ENCODE data around the gene PTPRM.

The PTPRM gene

DNA sequence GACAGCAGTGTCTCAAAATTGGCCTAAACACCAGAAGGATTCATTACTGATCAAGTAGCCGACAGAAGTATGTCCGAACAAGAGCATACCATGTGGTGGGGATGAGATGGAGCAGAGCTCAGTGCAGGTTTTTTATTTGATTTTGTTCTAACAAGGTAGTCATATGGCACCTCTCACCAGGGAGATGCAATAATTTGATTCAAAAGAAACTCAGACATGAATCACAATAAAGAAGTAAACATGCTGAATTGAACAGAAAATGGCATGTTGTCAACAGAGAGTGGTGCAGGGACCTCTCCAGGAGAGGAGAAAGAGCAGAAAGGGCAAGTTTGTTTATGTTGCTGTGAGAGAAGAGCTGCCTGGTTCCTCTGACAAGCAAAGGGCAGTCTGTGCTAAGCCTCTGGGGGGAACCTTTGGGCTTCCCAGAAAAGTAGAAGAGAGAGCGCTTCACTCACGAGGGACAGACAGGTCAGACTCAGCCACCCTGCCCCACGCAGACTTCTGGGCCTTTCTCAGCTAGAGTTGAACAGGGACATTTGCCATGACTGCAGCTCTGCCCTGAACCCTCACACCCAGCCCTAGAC lies 690.8 kb downstream of the PTPRM start:
- FAIRE-seq, result no peak

DNA sequence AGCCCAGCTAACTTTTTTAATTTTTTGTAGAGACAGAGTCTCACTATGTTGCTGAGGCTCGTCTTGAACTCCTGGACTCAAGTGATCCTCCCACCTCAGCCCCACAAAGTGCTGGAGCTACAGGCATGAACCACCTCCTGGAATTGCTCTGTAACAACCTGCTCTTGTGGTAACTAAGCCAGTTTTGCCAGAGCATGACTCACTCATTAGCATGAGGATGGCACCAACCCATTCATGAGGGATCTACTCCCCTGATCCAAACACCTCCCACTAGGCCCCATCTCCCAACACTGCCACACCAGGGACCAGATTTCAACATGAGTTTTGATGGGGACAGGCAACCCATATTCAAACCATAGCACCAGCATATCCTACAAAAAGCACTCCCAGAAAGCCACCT lies 693.2 kb downstream of the PTPRM start:
- FAIRE-seq, result no peak

DNA sequence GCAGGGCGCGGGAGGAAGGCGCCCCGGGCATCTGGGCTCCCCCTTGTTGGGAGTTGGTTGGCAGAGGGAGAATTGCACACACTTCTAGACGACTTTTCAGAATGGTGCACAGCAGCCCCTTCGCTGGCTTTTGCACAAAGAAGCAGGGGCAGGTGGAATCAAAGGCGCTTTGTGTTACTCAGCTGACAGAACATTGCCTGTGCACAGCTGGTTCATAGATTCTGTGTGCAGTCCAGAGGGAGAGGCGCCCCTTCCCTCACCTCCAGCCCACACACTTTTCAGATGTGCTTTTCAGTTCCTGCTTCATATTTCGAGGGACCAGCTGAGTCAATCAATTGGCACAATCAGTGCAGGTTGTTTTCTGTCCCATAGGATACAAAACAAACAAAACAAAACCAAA lies 693.7 kb downstream of the PTPRM start:
- FAIRE-seq, result no peak

DNA sequence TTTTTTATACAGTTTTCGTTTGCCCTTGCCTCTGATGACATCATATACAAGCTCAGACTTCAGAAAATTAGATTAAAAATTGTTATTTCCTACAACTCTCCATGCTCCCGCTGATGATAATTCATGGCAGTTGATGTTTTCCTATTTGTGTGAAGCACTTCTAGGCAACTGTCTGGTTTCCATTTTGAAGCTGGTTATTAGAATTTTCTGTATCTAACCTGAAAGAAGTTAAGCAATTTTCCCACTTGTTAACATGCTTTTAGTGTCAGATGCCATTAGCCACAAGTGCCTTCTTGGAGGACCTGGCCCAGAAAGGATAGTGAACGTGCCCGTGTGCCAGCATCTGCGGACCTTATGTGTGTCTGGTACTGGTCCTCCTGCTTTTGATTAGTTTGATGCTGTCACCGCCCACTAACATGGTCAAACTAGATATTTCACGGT lies 694.6 kb downstream of the PTPRM start:
- FAIRE-seq, result no peak

DNA sequence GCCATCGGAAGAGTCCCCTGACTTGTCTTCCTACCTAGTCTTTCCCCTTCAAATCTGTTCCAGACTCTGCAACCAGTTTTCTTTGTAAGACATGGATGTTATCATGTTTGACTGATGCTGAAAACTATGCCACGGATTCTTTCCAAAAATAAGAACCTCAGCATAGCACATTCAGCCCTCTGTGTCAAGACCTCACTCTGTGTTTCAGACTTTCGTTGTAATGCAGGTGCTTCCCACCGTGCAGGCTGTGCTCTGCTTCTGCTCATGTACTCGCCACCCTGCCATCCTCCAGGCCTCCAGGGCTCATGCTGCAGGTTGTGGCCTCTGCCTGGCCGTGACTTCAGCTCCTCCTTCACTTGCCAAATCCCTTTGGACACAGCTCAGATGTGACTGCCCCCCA lies 695.1 kb downstream of the PTPRM start:
- FAIRE-seq, result no peak

DNA sequence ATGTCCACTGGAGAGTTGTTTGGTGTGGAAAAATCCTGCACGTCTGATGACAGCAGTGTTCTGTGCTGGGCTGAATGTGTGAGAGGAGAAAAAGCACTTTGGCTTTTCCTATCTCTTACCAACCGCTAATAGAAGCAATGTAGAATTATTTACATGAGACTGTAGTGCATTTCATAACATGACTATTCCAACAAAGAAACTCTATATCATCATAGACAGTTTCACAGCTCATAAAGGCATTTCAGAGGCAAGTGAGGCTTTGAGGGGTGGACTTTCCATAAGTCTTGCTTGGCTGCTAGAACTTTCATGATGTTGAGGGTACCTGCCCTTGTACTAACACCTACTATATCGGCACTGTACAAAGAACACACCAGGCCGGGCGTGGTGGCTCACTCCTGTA lies 697.0 kb downstream of the PTPRM start:
- no peak for FAIRE-seq

DNA sequence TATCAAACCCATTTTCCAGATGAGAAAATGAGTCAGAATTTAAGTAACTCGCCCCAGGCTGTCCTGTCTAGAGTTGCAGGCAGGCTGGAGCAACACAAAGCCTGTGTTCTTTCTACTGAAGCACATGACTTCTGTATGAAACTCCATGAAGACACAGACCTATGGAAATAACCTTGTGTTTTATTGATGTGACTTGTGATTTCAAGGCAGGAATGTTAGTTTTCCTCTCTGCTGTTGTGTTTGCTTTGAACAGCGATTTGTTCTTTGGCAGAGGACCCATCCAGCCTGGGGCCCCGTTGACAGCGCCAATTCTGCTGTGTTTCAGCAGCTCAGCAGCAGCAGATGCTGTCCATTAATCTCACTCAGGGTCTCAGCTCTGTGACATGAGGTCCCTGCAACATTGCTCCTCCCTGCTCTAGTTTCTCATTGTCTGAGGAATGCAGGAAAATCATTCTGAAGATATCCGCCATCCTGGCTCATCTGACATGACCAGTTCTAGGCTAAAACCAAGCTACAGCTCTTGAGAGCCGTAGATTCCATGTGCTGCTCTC lies 697.8 kb downstream of the PTPRM start:
- FAIRE-seq, result no peak

DNA sequence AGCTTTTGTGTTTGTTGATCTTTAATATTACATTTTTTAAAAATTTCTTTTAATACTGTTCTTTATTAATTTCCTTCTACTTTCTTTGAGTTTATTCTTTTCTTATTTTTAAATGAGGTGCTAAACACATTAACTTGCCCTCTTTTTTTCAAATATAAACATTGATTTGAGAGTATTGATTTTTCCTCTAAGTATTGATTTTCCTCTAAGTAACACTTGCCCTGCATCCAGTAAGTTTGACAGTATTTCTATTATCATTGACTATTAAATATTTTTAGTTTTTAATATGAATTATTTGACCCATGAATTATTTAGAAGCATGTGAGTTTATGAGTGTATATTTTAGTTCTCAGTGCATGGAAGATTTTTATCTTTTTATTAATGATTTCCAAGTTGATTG lies 705.1 kb downstream of the PTPRM start:
- peak; percentile 71 for FAIRE-seq

DNA sequence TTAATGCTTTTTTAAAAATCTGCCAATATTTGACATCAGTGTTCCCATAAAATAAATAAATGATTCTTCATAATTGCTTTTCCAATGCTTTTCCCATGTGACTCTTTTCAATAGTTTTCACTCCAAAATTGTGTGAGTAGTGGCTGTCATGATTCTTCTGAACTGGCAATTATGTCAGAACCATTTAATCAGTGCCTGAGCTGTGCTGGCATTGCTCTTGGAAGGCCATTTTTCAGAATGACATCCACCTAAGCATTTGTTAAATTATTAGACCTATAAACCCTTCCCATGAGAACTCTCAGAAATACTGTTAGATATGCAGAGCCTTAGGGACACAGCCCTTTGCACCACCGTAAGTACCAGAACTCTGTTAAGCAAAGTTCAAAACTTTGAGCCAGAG lies 707.3 kb downstream of the PTPRM start:
- FAIRE-seq, result no peak

DNA sequence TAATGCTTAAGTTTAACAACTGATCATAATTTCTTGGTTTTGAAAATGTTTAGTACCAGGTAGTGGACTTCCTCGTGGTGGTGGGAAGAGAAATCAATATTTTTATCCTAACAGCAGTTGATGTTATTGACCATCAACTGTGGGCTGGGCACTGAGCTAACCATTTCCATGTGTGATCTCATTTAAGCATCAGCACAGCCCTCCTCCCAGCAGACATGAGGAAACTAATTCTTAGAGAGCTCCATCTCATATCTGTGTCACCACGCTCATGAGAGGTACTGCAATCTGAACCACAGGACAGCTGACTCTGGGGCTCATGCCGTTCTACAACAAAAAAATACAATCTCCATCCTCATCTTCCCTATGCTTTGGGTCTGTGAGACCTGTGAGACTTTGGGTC lies 709.3 kb downstream of the PTPRM start:
- FAIRE-seq, result no peak

DNA sequence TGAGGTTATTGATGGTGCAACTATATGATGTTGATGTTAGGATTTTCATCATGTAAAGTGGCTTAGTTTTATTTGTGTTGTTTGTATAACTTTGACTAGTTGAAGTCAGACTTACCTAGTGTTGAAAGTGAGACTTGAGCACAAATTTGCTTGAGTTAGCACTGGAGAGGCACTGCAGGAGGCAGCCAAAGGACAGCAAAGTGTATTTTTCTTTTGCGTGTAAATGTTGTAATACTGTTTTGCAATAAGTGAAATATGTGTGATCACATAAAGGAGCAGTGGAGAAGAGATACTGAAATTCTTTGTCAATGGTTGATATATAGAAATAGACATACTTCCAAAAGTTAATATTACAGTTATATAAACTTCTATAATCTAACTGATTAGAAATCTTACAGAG lies 710.2 kb downstream of the PTPRM start:
- FAIRE-seq, result no peak

DNA sequence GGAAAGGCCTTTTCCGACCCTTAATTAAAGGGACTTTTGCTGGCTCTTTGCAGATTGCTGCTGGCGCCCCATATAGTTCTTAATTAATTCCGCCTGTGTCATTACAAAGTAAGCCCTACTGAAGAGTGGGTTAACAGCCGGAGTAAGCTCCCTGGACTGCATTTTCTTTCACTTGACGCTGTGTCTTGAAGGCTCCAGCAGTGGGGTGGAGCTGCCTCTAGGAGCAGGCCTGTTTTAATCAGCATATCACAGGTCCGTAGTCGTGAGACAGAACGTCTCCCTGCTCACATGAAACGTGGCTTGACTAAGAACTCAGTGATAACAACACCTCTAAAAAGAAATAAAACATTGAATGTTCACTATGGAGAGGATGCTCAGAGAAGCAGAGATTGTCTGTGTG lies 712.2 kb downstream of the PTPRM start:
- no peak for FAIRE-seq

DNA sequence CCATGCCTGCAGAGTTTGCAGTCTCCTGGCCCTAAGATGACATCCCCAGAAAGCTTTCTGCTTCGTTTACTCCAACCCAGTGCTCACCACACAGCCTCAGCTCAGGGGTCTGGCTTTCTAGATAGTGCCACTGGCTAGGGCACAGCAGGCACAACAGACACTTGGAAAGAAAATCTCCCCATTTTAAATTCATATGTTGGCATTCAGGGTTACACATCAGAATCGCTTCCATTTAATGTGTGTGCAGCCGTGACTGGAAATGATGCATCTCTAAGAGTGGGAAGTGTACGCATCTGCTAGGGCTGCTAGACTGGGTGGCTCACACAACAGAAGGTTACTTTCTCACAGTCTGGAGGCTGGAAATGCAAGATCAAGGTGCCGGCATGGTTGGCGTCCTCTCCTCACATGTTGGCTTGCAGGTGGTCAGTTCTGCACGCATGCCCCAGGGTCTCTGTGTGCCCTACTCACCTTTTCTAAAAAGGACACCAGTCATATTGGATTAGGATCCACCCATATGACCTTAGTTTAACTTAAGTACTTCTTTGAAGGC lies 712.7 kb downstream of the PTPRM start:
- no peak for FAIRE-seq

DNA sequence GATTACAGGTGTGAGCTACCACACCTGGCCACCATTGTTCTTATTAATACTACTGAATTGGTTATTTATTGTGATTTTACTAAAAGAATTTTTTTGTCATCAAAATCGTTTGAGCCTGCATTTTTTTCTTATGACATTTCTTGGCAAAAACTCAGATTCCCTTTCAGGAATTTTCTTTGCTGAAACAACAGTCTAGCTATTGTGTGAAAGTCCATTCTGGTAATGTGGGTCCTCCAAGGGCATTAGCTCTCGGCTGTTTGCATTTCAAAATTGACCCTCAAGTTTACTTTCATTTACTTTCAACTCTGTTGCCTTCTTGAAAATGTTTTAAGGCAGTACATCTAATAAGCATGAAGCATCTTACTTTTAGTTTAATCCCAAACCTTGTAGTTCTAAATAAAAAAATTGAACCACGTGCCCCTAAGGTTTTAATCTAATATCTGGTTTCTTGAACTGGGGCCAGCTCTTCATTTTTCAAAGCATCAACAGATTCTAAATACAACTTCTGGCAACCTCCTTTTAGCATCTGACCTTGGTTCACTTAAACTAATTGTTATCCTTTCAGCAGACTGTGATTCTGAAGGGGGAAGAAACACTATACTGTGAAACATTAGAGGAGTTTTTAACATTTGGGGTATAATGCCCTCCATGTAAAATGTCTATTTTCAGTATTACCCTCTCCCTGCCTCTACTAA lies 716.9 kb downstream of the PTPRM start:
- no peak for FAIRE-seq

DNA sequence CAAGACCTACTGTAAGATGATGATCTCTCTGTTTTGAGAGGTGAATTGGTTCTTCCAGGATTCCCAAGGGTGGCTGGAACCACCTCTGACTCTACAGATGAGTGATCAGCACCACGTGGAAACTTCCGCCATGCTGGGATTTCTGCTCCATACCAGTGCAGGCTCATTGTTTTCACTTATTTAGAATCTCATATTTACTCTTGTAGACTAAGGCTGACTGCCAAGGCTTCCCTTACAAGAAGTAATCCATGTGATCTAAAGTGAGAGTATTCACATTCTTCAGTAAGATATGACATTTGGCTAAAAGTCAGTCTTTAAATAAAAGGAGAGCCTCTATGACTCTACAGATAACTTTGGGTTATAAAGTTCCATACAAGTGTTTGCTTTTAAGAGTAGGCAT lies 719.2 kb downstream of the PTPRM start:
- FAIRE-seq, result no peak

DNA sequence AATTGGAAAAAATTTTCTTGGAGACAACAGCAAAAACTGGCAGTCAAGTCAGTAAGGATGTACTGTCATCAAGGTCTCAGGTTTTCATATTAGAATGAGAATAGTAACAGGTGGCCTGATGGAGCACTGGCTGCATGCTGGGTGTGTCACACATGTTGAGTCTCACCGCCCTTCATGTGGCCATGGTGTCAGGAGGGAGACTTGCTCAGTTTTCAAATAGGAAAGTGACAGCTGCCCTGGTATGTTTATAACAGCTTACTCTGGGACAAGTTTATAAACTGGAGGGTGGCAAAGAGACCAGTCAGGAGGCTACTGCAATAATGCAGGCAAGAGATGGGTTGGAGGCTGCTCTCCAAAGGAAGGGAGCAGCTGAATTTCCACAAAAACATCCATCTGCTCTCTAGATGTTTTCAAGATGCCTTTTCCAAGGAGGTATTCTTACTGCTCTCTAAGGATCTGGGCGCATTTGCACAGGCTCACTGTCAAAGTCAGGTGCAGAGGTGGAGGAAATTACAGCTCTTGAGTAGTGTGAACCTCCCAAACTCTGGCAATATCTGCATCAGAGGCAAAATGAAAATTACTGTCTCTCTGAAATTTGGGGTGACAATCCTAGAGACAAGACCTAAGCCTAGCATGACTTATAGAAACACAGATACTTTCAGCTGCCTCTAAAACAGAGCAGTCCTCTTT lies 720.2 kb downstream of the PTPRM start:
- no peak for FAIRE-seq

DNA sequence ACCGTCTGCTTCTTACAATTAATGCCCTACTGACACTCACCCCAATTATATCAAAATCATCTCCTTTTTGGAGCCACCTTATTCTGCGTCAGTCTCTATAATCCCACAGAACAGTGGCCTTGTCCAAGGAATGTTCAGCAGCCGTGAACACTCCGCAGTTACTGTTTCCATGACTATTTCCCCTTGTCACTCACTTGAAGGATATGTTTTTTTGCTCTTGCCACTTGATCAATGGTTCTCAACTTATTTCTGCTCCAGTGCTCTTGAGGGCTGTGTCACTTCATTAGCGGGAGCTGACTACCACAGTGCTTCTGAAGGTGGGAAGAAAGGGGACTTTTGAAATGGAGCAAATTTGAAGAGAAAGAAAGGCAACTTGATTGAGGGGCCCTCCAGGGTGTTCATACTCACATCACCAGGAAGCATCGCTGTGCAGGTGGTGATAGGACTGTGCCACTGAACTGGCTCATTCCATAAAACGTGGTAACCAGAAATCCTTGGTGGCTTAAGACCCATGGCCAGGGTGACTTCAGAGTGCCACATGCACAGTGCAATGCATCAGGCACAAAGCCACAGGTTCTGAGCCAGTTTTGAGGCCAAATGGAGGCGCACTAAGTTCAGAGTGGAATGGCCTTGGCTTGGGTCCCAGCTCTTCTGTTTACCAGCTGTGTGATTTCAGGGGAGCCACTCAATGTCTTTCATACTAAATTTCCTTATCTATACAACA lies 721.5 kb downstream of the PTPRM start:
- no peak for FAIRE-seq

DNA sequence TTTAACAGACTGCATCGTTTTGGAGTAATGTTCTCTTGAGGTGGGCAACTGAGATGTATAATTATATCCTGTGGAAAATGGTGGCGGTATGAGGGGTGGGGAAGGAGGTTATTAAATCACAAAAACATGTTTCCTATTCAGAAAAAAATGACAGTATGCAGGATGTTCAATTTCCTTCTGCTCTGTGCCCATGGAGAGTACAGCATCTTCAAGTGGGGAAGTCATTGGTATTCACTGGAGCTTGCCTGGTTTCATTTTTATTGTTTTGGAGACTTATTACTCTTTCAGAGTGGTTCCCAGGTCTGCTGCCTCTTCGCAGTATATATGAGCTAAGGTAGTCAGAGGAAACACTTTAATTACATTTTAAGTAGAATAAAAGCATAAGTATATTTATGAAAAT lies 723.3 kb downstream of the PTPRM start:
- no peak for FAIRE-seq

DNA sequence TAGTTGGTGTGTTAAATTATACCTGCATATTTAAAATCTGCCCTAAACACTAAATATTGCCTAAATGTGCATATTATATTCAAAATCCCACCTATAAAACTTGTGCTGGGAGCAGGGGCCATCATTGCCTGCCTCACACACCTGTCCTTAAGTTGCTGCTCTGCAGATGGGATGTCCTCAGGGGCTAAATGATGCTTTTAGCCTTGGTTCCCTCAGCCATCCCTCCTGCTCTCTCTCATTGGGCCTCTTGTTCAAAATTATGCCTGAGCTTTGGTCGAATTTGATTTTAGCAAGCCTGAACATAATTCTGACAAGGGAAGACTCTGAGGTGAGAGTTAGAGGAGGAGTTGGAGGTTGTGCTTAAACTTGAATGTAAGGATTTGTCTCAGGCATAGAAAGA lies 723.8 kb downstream of the PTPRM start:
- no peak for FAIRE-seq

DNA sequence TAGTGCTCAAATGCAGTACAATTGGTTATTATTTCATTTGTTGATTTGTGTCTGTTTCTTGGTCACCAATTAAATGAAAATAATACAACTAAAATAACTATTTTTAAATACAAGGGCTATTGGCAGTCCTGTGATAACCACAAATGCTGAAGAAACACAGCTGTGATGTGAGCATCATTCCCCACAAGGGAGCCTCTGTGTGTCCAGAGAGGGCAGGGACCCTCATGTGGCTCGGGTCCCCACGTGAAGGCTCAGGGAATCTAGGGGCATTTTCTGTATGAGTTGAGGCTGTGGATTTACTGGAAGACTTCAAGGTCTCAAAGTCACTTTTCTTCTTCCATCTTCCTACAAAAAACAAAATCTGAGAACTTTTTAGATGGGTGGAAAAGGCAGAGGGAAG lies 726.1 kb downstream of the PTPRM start:
- FAIRE-seq, result no peak

DNA sequence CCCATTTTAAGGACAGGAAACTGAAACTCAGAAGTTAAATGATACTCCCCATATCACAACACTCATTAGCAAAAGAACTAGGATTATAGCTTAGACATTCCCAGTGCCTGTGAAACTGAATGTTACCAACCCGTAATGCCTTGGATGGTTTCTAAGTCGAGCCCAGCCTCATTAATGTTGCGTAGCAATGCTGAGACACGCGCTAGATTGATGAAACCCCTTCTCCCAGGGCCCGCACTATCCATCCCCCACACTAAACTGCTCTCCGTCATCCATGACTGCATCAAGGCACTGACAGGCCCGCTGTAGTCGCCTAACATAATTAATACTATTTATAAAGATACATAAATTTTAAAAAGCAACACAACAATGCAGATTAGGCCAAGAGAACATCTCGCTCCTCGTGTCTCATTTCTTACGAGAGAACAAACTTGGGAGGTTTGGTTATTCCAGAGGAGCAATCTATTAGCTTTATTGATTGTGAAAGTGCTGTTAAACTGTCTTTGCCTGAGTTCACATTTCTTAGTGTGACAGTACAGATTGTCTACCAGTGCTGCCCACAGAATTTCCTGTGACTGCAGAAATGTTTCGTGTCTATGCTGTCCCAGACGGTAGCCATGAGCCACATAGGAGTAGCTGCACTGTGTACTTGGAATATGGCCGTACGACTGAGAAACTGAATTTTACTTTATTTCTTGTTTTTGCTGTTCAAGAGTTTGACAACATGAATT lies 729.9 kb downstream of the PTPRM start:
- no peak for FAIRE-seq

DNA sequence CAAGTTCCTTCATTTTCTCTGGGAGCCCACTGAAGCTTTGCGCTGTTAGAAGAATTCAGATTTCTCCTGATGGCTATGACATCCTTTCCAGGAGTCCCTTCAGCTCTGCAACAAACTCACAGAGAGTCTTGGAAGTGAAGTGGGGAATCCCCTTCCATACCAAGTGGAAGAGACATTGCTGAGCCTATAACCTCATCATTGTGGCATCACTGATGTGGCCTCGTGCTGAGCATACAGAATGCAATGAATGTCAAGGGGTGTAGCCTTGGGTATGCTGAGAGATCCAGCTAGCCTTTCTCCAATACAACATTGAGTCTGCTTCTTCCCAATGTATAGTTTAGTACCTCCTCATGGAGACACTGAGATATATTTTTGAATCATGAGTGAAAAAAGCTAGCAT lies 731.1 kb downstream of the PTPRM start:
- no peak for FAIRE-seq
